Neural cell (in vitro differentiated cells): ENCODE measurements around the gene ADK. TPM values are rescaled to one million over a fixed set of nuclear protein-coding genes. Genes with fewer than 3 reads are reported as not detected.

ENCODE experiments used
- H2AFZ ChIP-seq: fragments of 200-600, 300-800 bp; sonication (generic), shearing (Covaris generic); 2 replicates; pipeline ENCODE4 v1.6.0; 2014; ENCODE audit warnings: low read depth, mild to moderate bottlenecking, antibody characterized with exemption, low read length, moderate library complexity
- H3F3A ChIP-seq: fragments of 200-600 bp; shearing (Covaris generic); 2 replicates; pipeline ENCODE4 v1.6.1; 2016; ENCODE audit warnings: mild to moderate bottlenecking, moderate library complexity, mixed read lengths, antibody characterized with exemption, low read length; ENCODE audit not compliant: insufficient read depth, poor library complexity, severe bottlenecking
- H3K27ac ChIP-seq: fragments of 200-600, 300-800 bp; sonication (generic), shearing (Covaris generic); 2 replicates; pipeline ENCODE4 v1.5.1; 2014; ENCODE audit warnings: mild to moderate bottlenecking, low read length, moderate library complexity
- H3K27me3 ChIP-seq: fragments of 300-800, 200-600 bp; sonication (generic), shearing (Covaris generic); 2 replicates; pipeline ENCODE4 v1.6.0; 2014; ENCODE audit warnings: mild to moderate bottlenecking, low read depth, low read length, moderate library complexity; ENCODE audit not compliant: insufficient read depth
- H3K36me3 ChIP-seq: fragments of 300-800, 200-600 bp; sonication (generic), shearing (Covaris generic); 2 replicates; pipeline ENCODE4 v1.5.1; 2014; ENCODE audit warnings: mild to moderate bottlenecking, antibody characterized with exemption, low read length, moderate library complexity; ENCODE audit not compliant: insufficient read depth
- H3K4me2 ChIP-seq: fragments of 300-800, 200-600 bp; sonication (generic), shearing (Covaris generic); 2 replicates; pipeline ENCODE4 v1.6.0; 2014; ENCODE audit warnings: mild to moderate bottlenecking, low read length
- H3K4me3 ChIP-seq: fragments of 300-800, 200-600 bp; sonication (generic), shearing (Covaris generic); 2 replicates; pipeline ENCODE4 v1.5.1; 2014; ENCODE audit warnings: mild to moderate bottlenecking, low read length, moderate library complexity
- H3K79me2 ChIP-seq: fragments of 200-600 bp; shearing (Covaris generic); replicated peaks from 2 replicates; pipeline ENCODE4 v1.6.0; 2014; ENCODE audit warnings: mild to moderate bottlenecking, low read length, moderate library complexity; ENCODE audit not compliant: insufficient read depth
- H3K9ac ChIP-seq: fragments of 300-800, 200-600 bp; sonication (generic), shearing (Covaris generic); 2 replicates; pipeline ENCODE4 v1.6.1; 2016; ENCODE audit warnings: mild to moderate bottlenecking, low read length, mixed read lengths
- H3K9me2 ChIP-seq: fragments of 200-600 bp; shearing (Covaris generic); 2 replicates; pipeline ENCODE4 v1.6.1; 2016; ENCODE audit warnings: mild to moderate bottlenecking, low read length, mixed read lengths; ENCODE audit not compliant: insufficient read depth
- H3K9me3 ChIP-seq: fragments of 200-600, 300-800 bp; sonication (generic), shearing (Covaris generic); 2 replicates; pipeline ENCODE4 v1.6.1; 2016; ENCODE audit warnings: mild to moderate bottlenecking, mixed run types, low read length, moderate library complexity, mixed read lengths
- H4K20me1 ChIP-seq: fragments of 200-600 bp; shearing (Covaris generic); 2 replicates; pipeline ENCODE4 v1.6.1; 2016; ENCODE audit warnings: mild to moderate bottlenecking, mixed run types; ENCODE audit not compliant: insufficient read depth
- CTCF ChIP-seq: fragments of 450-650 bp; IDR thresholded peaks from 2 replicates; pipeline ENCODE4 v1.5.1; 2014; ENCODE audit warnings: antibody characterized with exemption, mild to moderate bottlenecking, moderate library complexity; ENCODE audit not compliant: poor library complexity, severe bottlenecking
- EP300 ChIP-seq: fragments of 450-650 bp; conservative IDR thresholded peaks from 2 replicates; pipeline ENCODE4 v1.6.1; 2014; ENCODE audit warnings: antibody characterized with exemption, mild to moderate bottlenecking, moderate library complexity; ENCODE audit not compliant: poor library complexity, severe bottlenecking
- EZH2 ChIP-seq: fragments of 200-600, 300-800 bp; shearing (Covaris generic), sonication (generic); IDR thresholded peaks from 2 replicates; pipeline ENCODE4 v1.6.1; 2014; ENCODE audit warnings: antibody characterized with exemption, low read length, borderline replicate concordance, mild to moderate bottlenecking; ENCODE audit not compliant: insufficient read depth, poor library complexity, severe bottlenecking
- MXI1 ChIP-seq: fragments of 450-650 bp; conservative IDR thresholded peaks from 2 replicates; pipeline ENCODE4 v1.6.1; 2014; ENCODE audit warnings: antibody characterized with exemption, mild to moderate bottlenecking; ENCODE audit not compliant: poor library complexity, severe bottlenecking
- POLR2AphosphoS5 ChIP-seq: IDR thresholded peaks from 2 replicates; pipeline ENCODE4 v1.6.1; 2012
- RAD21 ChIP-seq: fragments of 450-650 bp; conservative IDR thresholded peaks from 2 replicates; pipeline ENCODE4 v1.6.1; 2014; ENCODE audit warnings: antibody characterized with exemption, mild to moderate bottlenecking, moderate library complexity
- REST ChIP-seq: IDR thresholded peaks from 2 replicates; pipeline ENCODE4 v1.6.1; 2012; ENCODE audit warnings: borderline replicate concordance
- SMC3 ChIP-seq: fragments of 450-650 bp; conservative IDR thresholded peaks from 2 replicates; pipeline ENCODE4 v1.6.1; 2014; ENCODE audit warnings: antibody characterized with exemption, mild to moderate bottlenecking, moderate library complexity; ENCODE audit not compliant: poor library complexity
- TAF1 ChIP-seq: IDR thresholded peaks from 2 replicates; pipeline ENCODE4 v1.6.1; 2012; ENCODE audit warnings: low read depth
- polyA plus RNA-seq: library from polyadenylated mRNA; depleted of rRNA; stranded (reverse); fragments of >200 nt; gene quantifications from 2 replicates; pipeline ENCODE4 v1.2.3, GENCODE V29; 2014

The ADK gene
- polyA plus RNA-seq, 1 donor from 2014 or later: 19.5 TPM

GRCh38 chr10:74500026-74500704, 349.1 kb downstream of the ADK start:
- no peak overlapping the region for H2AFZ ChIP-seq
- no peak for TF ChIP-seq EZH2
- TF ChIP-seq MXI1: no peak
- TF ChIP-seq RAD21: no peak
- TF ChIP-seq CTCF: no peak
- TF ChIP-seq REST: no peak
- no peak for TF ChIP-seq TAF1
- H3K79me2 ChIP-seq: no peaks in the 10 kb centered on the region

GRCh38 chr10:74500816-74501215, 349.8 kb downstream of the ADK start:
- Histone ChIP-seq H3F3A (no peaks in the 10 kb centered on the region), H3K9ac (no peak overlapping the region)

More at GRCh38 chr10:74500026-74500704, 349.1 kb downstream of the ADK start:
- Histone ChIP-seq H3K9me3 (no peaks in the 10 kb centered on the region), H3K4me2 (no peak overlapping the region), H4K20me1 (no peaks in the 10 kb centered on the region), H3K36me3 (no peaks in the 10 kb centered on the region), H3K9me2 (no peaks in the 10 kb centered on the region), H3K27me3 (no peaks in the 10 kb centered on the region), H3F3A (no peaks in the 10 kb centered on the region), H3K27ac (no peak overlapping the region), H3K9ac (no peak overlapping the region), H3K4me3 (no peak overlapping the region)

GRCh38 chr10:74502963-74503608, 352.1 kb downstream of the ADK start:
- Histone ChIP-seq H3K36me3 (no peaks in the 10 kb centered on the region), H3K27me3 (no peaks in the 10 kb centered on the region), H4K20me1 (no peaks in the 10 kb centered on the region), H3K9me2 (no peaks in the 10 kb centered on the region), H3K4me2 (no peak overlapping the region), H3F3A (no peaks in the 10 kb centered on the region), H2AFZ (no peak overlapping the region), H3K9ac (no peak overlapping the region), H3K27ac (no peak overlapping the region), H3K79me2 (no peaks in the 10 kb centered on the region), H3K9me3 (no peaks in the 10 kb centered on the region), H3K4me3 (no peak overlapping the region)
- no peak for TF ChIP-seq CTCF
- TF ChIP-seq POLR2AphosphoS5: no peak
- no peak for TF ChIP-seq SMC3
- no peak for TF ChIP-seq MXI1
- TF ChIP-seq REST: no peak
- no peak for TF ChIP-seq TAF1
- TF ChIP-seq EZH2: no peak
- TF ChIP-seq RAD21: no peak

More at GRCh38 chr10:74500816-74501215, 349.8 kb downstream of the ADK start:
- H3K9me3 ChIP-seq: no peaks in the 10 kb centered on the region
- TF ChIP-seq EP300: peak; percentile 42
- TF ChIP-seq RAD21: no peak
- TF ChIP-seq POLR2AphosphoS5: peak; percentile 31
- no peaks in the 10 kb centered on the region for H3K9me2 ChIP-seq
- H3K4me3 ChIP-seq: no peak overlapping the region
- no peak overlapping the region for H3K4me2 ChIP-seq
- H2AFZ ChIP-seq: no peak overlapping the region
- H3K79me2 ChIP-seq: no peaks in the 10 kb centered on the region
- H3K36me3 ChIP-seq: no peaks in the 10 kb centered on the region
- H3K27me3 ChIP-seq: no peaks in the 10 kb centered on the region
- no peaks in the 10 kb centered on the region for H4K20me1 ChIP-seq
- H3K27ac ChIP-seq: no peak overlapping the region
